ENCODE data around the gene HLF. TPM values are rescaled to one million over a fixed set of nuclear protein-coding genes. Genes with fewer than 3 reads are reported as not detected.

Gene HLF
- total RNA-seq, 1 experiment from 2014 or later, result 0.25 TPM

DNA sequence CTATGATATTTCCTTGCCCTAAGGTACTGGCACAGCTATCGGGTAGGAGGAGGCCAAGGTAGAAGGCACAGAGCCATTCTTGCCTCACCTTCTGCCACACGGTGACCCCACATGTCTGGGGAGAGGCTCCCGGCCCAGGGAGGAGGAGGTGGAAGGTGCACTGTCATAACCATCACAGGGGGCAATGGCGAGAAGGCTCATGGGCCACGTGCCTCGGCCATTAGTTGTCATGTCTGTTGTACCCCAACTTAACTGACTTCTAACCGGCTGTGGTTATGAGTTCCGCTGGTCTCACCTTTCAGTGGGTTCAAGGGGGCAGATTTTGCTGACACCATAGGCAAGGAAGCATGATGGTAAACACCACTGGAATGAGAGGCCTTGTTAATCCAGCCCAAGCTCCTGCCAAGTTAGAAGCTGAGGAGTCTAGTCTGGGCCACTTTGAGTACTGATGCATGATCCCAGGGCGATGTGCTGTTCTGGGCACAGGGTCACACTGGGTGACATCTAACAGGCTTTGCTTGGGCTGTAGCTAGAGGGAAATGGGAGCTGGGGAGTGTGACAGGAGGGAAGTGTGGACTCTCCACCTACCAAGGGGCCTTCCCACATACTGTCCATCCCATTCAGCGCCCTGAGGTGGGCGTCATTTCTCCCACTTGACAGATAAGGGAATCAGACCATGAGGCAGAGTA is 39.6 kb downstream of the HLF start:
- no peak for DNase-seq (ENCODE audit: extremely low read depth, low read depth)

DNA sequence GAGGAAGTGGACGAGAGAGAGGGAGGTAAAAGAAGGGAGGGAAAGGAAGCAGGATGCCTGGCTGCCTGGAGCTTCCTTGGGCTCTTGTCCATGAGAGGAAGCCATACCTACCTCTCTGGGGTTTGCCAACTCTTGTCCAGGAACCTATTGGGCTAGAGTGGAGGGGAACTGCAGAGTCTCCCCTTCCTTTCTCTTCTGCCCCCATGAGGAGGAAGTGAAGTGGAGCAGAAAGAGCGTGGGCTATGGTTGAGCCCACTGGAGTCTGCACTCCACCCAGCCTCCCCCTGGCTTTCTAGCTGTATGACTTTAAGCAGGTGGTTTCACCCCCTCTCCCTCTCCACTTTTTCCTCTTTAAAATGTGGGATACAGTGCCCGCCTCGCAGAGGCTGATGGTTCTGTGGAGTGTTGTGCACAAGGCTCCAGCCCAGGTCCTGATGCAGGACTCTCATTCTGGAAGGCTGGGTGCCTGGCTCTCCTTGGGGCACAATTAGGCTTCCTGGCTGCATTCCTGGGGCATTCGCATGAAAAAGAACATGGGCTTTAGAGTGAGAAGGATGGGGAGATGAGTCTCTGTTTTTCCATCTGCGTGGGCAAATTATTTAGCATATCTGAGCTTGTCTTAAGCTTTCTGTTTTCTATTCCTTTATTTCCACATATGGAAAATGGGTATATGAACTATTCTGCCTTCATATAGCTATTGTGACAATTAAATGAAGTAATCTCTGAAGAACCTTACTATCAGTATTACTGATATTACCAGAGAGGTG is 40.7 kb downstream of the HLF start:
- no peak for DNase-seq (ENCODE audit: extremely low read depth, low read depth)

DNA sequence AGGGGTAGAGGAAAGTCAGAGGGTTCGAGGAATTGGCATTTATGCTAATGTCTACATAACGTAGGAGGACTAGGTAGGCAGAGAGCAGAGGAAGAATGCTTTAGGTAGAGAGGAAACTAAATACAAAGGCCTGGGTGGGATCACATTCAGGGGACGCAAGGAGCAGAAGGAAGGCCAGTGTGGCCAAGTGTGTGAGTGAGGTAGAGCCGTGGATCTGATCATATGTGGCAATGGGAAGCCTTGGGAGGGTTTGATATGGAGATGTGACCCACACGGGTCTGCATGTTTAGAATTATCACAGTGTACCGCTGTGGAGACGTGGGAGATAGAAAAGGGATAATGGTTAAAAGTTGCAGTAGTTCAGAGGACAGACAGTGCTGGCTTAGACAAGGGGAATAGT is 43.1 kb downstream of the HLF start:
- DNase-seq (ENCODE audit: extremely low read depth, low read depth), result no peak

DNA sequence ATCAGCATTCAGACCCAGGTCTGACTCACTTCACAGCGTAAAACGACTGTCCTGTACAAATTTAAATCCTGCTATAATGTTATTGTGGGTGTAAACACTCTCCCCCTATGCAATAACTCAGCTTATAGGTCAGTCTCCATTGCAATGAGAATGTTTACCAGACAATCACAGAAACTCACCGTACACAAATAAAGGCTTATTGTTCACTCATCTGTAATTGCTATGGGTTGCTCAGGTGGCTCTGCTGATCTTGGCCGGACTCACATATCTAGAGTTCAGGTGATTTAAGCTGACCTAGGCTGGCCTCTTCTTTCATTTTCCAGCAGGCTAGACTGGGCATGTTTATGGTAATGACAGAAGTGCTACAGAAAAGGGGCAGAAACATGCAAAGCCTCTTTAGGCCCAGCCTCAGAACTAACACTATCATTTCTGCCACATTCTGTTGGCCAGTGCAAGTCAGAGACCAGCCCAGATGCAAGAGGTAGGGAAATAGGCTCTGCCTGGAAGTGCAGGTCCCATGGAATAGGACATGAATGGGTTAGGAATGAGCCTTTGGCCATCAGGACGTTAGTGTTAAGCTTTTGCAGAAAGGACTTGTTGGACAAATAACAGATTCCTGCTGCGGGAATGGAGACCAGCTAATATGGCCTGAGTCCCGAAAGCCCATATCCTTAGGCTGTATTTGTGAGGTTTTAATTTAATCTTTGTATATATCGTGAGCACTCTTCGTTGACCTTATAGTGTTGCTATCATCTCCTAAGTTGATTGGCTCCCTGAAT is 44.0 kb downstream of the HLF start:
- no peak for DNase-seq (ENCODE audit: extremely low read depth, low read depth)

DNA sequence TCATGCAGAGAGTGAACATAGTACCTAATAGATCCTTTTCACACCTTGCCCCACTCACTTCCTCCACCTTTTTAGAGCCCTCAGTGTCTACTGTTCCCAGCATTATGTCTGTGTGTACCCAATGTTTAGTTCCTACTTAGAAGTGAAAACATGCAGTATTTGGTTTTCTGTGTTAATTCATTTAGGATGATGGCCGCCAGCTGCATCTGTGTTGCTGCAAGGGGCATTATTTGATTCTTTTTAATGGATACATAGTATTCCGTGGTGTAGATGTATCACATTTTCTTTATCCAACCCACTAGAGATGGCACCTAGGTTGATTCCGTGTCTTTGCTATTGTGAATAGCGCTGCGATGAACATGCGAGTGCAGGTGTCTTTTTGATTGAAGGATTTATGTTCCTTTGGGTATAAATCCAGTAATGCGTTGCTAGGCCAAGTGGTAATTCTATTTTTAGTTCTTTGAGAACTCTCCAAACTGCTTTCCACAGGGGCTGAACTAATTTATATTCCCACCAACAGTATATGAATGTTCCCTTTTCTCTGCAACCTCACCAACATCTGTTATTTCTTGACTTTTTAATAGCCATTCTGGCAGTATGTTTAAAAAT is 47.1 kb downstream of the HLF start:
- no peak for DNase-seq (ENCODE audit: extremely low read depth, low read depth)

DNA sequence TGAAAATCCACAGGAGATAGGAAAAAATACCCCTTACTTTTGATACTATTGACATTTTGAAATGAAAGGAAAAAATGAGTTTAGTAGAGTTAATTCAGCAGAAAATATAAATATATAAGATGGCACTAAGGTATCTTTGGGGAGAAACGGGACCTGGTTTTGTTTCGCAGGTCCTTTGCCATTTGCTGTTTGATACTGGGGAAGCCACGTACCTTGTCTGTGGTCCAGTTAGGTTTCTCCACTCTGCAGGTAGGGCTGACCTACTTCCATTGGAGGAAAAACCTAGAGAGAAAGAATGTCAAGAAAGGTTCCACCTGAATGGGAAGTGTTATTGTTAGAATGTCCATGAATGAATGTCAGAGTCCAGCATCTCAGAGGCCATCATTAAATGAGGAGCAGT is 48.1 kb downstream of the HLF start:
- no peak for DNase-seq (ENCODE audit: extremely low read depth, low read depth)

DNA sequence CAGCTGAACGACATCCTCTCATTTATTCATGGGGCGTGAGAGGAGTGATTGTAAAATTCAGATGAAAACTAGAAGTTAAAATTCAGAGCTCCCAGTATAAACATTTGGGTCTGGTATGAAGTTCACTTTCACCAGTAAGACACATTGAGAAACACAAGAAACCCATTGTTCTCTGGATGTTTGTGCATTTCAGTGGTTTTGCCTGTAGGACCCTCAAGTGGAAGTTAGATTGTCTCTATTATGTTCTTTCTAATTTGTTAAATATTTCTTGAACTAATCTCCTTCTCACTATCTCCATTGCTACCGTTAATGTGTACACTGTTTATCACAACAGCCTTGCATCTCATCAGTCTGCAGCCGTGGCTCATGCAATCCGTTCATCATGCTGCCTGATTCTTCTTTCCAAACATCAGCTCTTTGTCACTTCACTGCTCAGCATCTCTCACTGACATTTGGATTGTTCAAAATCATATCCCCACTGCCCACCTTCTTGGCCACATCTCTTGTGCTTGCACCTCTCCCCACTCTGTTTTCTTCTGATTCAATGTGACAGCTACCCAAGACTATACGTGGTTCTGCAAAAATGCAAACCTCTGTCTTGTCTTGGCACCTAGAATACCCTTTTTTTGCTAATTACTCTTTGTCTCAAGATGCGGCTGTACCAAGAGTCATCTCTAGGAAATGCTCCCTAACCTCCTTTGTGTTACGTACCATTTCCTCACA is 49.5 kb downstream of the HLF start:
- no peak for DNase-seq (ENCODE audit: extremely low read depth, low read depth)

DNA sequence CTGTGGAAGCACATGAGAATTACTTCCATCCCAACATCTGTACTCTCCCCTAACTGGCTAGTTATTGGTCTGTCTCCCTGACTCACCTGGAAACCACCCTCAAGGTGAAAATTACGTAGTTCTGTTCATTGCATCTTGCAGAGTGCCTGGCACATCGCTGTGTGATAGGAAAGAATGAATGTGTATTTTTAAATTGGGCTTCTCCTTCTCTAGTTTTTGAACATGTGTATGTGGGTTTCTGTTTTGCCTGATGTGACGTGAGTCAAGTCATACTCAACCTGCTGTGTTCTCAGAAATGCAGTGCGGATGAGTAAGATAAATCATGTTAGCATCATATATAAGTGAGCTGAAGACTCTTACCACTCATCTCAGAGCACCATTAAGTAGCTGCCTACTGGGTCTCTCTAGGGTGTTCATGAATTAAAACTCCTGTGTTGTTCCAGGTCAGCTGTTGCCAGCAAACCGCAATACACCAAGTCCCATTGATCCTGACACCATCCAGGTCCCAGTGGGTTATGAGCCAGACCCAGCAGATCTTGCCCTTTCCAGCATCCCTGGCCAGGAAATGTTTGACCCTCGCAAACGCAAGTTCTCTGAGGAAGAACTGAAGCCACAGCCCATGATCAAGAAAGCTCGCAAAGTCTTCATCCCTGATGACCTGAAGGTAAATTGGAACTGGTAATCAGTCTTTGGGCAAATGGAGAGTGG is 50.2 kb downstream of the HLF start:
- DNase-seq (ENCODE audit: extremely low read depth, low read depth), result no peak

DNA sequence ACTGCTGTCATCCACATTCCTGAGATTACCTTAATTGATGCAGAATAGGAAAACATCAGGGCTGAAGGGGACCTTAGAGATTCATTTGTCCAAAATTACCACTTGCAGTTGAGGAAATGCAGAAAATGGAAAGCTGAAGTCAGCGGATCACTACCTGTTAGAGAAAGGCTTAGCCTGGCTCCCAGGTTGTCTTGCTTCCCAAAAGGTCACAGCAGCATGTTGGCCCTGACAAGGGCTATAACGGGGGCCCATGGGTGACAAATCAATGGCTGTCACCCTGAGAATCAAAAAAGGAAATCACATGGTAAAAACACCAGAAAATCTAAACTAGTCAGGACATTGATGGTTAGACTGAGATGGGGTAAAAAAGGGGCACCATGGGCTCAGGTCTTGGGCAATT is 51.7 kb downstream of the HLF start:
- no peak for DNase-seq (ENCODE audit: extremely low read depth, low read depth)

DNA sequence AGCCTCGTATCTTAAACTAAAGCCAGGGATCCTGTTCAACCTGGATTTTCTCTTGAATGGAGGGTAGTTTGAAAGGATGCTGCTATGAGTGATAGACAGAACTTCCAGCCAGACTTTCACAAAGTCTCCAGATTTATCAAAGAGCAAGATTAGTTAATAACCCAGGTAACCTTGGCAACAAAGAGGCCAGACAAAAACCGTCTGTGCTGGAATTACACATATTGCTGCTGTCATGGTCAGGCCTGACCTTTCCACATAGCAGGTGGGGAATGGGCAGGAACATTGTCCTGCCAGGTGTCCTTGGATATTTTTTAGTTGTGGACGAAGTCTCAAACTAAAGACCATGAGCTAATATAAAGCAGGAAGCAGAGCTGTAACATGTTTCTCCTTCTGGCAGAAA is 52.5 kb downstream of the HLF start:
- DNase-seq (ENCODE audit: extremely low read depth, low read depth), result no peak

DNA sequence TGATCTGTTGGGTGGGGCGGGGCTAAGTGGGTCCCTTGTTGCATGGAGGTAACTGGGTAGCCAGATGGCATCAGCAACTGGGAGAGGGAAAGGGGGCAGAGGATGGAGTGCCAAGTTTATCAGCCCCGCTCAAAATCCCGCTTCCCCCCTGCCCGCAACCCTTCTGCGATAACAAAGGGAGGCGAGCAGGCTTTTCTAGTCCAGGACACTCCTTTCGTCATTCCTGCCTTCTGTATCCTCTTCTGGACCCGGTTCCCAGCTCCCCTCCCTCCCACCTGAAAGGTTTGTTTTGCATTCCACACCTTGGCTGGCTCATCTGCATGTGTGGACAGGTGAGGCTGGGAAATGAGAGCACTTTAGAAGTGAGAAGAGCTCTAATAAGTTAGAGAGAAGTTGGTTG is 53.3 kb downstream of the HLF start:
- no peak for DNase-seq (ENCODE audit: extremely low read depth, low read depth)

DNA sequence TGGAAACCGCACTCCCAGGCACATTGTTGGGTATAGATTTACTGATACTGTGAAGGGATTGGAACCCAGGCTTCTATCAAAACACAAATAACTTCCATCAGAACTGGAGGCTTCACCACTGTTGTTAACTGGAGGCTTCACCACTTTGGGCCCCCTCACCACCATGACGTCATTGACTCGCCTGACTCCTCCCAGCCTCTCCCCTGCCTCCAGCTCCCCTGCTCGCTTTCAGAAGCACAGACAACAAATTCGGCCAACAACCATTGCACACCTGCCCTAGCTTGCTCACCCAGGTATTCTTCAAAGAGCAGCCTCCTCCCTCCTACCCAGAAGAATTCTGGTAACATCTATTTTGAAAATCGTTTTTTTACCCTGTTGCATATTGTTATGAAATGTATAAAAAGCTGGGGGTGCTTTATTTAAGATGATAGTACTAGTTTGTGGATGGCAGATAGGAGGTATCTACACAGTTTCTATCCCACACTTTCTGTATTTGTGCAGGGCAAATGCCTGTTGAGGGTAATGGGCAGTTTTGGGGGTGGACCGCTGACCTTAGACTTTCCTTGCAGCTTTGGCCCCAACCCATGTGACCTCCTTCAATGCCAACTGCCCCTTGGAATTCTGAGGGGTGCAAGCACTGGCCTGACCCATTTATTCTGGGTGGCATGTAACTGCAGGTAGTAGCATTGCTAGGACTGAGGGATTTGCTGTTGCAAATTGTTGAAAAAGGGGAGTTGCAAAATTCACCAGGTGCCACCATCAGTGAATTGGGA is 54.1 kb downstream of the HLF start:
- no peak for DNase-seq (ENCODE audit: extremely low read depth, low read depth)

DNA sequence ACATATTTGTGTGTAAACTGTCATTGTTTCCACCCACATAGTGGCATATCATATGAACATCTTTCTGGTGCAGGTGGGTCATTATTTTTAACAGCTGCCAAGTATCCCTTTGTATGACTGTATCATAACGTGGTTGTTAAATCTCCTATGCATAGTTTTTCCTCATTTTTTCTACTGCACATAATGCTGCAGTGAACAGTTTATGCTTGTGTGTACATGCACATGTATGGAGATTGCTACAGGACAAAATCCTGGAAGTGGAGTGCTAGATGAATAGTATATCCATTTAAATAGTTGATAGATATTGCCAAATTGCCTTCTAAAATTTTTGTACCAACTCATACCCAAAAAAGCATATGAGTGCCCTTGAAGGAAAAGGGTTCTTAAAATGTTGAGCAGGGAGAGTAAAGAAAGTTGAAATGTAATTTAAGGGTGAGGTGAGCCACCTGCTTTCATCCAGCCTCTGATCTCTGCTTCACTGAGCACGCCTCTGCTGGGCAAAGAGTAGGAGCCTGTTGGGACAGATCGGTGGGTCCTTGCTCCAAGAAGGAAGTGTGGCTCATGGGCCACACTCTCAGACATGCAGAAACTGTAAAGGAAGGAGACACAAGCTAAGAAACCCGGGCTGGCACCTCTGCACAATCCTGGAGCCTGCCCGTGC is 55.3 kb downstream of the HLF start:
- DNase-seq (ENCODE audit: extremely low read depth, low read depth), result no peak

DNA sequence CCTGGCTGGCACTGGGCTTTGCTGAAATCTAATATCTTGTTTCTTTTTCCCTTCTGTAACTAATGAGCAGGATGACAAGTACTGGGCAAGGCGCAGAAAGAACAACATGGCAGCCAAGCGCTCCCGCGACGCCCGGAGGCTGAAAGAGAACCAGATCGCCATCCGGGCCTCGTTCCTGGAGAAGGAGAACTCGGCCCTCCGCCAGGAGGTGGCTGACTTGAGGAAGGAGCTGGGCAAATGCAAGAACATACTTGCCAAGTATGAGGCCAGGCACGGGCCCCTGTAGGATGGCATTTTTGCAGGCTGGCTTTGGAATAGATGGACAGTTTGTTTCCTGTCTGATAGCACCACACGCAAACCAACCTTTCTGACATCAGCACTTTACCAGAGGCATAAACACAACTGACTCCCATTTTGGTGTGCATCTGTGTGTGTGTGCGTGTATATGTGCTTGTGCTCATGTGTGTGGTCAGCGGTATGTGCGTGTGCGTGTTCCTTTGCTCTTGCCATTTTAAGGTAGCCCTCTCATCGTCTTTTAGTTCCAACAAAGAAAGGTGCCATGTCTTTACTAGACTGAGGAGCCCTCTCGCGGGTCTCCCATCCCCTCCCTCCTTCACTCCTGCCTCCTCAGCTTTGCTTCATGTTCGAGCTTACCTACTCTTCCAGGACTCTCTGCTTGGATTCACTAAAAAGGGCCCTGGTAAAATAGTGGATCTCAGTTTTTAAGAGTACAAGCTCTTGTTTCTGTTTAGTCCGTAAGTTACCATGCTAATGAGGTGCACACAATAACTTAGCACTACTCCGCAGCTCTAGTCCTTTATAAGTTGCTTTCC is 56.0 kb downstream of the HLF start:
- DNase-seq (ENCODE audit: extremely low read depth, low read depth), result no peak

DNA sequence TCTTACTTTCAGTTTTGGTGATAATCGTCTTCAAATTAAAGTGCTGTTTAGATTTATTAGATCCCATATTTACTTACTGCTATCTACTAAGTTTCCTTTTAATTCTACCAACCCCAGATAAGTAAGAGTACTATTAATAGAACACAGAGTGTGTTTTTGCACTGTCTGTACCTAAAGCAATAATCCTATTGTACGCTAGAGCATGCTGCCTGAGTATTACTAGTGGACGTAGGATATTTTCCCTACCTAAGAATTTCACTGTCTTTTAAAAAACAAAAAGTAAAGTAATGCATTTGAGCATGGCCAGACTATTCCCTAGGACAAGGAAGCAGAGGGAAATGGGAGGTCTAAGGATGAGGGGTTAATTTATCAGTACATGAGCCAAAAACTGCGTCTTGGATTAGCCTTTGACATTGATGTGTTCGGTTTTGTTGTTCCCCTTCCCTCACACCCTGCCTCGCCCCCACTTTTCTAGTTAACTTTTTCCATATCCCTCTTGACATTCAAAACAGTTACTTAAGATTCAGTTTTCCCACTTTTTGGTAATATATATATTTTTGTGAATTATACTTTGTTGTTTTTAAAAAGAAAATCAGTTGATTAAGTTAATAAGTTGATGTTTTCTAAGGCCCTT is 56.8 kb downstream of the HLF start:
- DNase-seq (ENCODE audit: extremely low read depth, low read depth), result no peak

DNA sequence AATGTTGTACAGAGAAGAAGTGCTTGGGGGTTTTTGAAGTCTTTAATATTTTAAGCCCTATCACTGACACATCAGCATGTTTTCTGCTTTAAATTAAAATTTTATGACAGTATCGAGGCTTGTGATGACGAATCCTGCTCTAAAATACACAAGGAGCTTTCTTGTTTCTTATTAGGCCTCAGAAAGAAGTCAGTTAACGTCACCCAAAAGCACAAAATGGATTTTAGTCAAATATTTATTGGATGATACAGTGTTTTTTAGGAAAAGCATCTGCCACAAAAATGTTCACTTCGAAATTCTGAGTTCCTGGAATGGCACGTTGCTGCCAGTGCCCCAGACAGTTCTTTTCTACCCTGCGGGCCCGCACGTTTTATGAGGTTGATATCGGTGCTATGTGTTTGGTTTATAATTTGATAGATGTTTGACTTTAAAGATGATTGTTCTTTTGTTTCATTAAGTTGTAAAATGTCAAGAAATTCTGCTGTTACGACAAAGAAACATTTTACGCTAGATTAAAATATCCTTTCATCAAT is 57.8 kb downstream of the HLF start:
- DNase-seq (ENCODE audit: extremely low read depth, low read depth), result no peak
